ENCODE measurements around the gene NALCN. TPM values are rescaled to one million over a fixed set of nuclear protein-coding genes. Genes with fewer than 3 reads are reported as not detected.

The NALCN gene
- total and polyA plus RNA-seq, 2 of the 8 experiments (the other 6 are each of a cell fraction or from before 2014, with no cell fraction given) = 0.26 to 0.54 TPM

GRCh38 chr13:101058841-101059240 is 357.5 kb downstream of the NALCN start (continued):
- TF ChIP-seq RFX5 (IDR thresholded peaks at IDR 0.05; ENCODE audit: borderline replicate concordance, low read depth, low read length) = no peak
- no peak for TF ChIP-seq JUN (IDR thresholded peaks at IDR 0.05; ENCODE audit: low read depth, low read length)
- no peak for TF ChIP-seq POLR2AphosphoS5 (IDR thresholded peaks at IDR 0.05; ENCODE audit: low read depth, low read length)
- TF ChIP-seq JUND (IDR thresholded peaks at IDR 0.05; ENCODE audit: low read length) = no peak
- no peak for TF ChIP-seq SIN3A (conservative IDR thresholded peaks at IDR 0.05 in 1 of 2, IDR thresholded peaks at IDR 0.05 in 1 of 2; ENCODE audit: low read depth in 1 of 2, low read length in 2 of 2)
- no peak for TF ChIP-seq SAP30 (IDR thresholded peaks at IDR 0.05; ENCODE audit: insufficient read depth, insufficient replicate concordance, low read length)
- no peak for TF ChIP-seq RXRA (IDR thresholded peaks at IDR 0.05; ENCODE audit: insufficient read depth, low read depth, low read length)
- no peak for TF ChIP-seq EGR1 (IDR thresholded peaks at IDR 0.05; ENCODE audit: borderline replicate concordance, low read depth, low read length)

Data from H1 (cell line).